ENCODE results near the gene S100A14.
"Not testable (repeated sequence)": the region's sequence is repeated elsewhere in the genome, so short reads cannot be mapped to it uniquely, and the experiment has no call there.

The S100A14 gene

GRCh38 chr1:153614189-153614900 lies 1.8 kb downstream of the S100A14 start:
- no peak for DNase-seq

- DNase-seq: no peak
Measured at GRCh38 chr1:153613406-153613805, 2.7 kb downstream of the S100A14 start.

- DNase-seq: no peak
Measured at GRCh38 chr1:153612755-153613331, 3.3 kb downstream of the S100A14 start, which contains the start of gene S100A16. Gene S100A16 (minus strand): TSS chr1:153613137. CDS start chr1:153608151, 4,986 bp downstream.

- no peak for DNase-seq
Measured at GRCh38 chr1:153612111-153612754, 3.9 kb downstream of the S100A14 start.

GRCh38 chr1:153611356-153611755 lies 4.8 kb downstream of the S100A14 start:
- no peak for DNase-seq

GRCh38 chr1:153610811-153611301 lies 5.3 kb downstream of the S100A14 start:
- DNase-seq: no peak

- no peak for DNase-seq
Measured at GRCh38 chr1:153610334-153610733, 5.8 kb downstream of the S100A14 start.

GRCh38 chr1:153609585-153609907 lies 6.6 kb downstream of the S100A14 start:
- DNase-seq: no peak

- DNase-seq: peak; percentile 82
Measured at GRCh38 chr1:153608742-153609584, 7.2 kb downstream of the S100A14 start.

- no peak for DNase-seq
Measured at GRCh38 chr1:153608089-153608682, 7.9 kb downstream of the S100A14 start.

GRCh38 chr1:153607381-153607780 lies 8.7 kb downstream of the S100A14 start:
- DNase-seq: no peak

- no peak for DNase-seq
Measured at GRCh38 chr1:153606194-153606593, 9.9 kb downstream of the S100A14 start.

- no peak for DNase-seq
Measured at GRCh38 chr1:153602749-153603148, 13.4 kb downstream of the S100A14 start.

GRCh38 chr1:153599847-153600246 lies 16.3 kb downstream of the S100A14 start:
- DNase-seq: no peak

GRCh38 chr1:153598309-153599172 lies 17.6 kb downstream of the S100A14 start:
- peak; percentile 96 for DNase-seq

- DNase-seq: no peak
Measured at GRCh38 chr1:153597206-153597605, 18.9 kb downstream of the S100A14 start.

- peak; percentile 34 for DNase-seq
Measured at GRCh38 chr1:153592748-153593147, 23.4 kb downstream of the S100A14 start.

GRCh38 chr1:153588482-153588881 lies 27.6 kb downstream of the S100A14 start:
- DNase-seq: no peak

GRCh38 chr1:153588033-153588432 lies 28.1 kb downstream of the S100A14 start:
- DNase-seq: not testable (repeated sequence)

GRCh38 chr1:153587314-153587713 lies 28.8 kb downstream of the S100A14 start:
- peak; percentile 14 for DNase-seq

- DNase-seq: no peak
Measured at GRCh38 chr1:153586347-153586746, 29.8 kb downstream of the S100A14 start.

GRCh38 chr1:153585006-153585405 lies 31.1 kb downstream of the S100A14 start:
- DNase-seq: no peak

All from NCI-H69 (cell line).